Activated T-helper 1 cell treated with Interleukin-2 at 50 U/mL for 16 hours (primary cell): ENCODE measurements around the gene POMZP3.
"Not testable (repeated sequence)": the region's sequence is repeated elsewhere in the genome, so short reads cannot be mapped to it uniquely, and the experiment has no call there.

Source experiments
- DNase-seq: peaks from one replicate; pipeline ENCODE4 v3.0.0-alpha.2; 2020; ENCODE audit warnings: low read depth

POMZP3 gene

DNA sequence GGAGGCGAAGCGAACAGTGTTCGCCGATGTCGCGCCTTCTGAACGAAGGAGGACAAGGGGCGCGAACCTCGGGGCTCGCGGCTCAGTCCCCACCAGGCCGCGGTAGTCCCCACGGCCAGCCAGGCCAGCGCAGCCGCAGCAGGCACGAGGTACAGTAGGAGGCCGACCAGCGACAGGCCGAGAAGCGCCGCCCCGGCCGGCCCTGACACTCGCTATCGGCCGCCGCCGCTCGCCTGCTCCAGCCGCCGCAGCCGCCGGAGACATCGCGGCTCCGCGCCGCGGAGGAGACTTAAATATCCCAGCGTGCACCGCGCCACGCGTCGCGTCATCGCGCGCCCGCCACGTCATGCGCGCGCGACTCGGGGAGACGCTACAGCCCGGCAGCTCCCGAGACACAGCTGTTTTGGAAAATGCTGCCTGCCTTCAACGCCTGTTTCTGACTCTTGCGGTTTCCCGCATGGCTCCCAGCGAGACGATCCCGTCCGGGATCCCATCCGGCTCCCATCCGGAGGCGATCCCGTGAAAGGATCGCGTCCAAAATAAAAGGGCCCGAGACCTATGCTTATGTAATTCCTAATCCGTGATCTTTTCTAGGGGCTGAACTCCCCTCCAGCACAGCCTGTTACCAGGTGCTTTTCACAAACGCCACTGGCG lies at the start of gene POMZP3:
POMZP3 (minus strand) TSS at position 291 of the 654 bp plus-strand sequence. CDS start 1,215 bp downstream, outside the sequence.
- DNase-seq: peak; percentile 19

DNA sequence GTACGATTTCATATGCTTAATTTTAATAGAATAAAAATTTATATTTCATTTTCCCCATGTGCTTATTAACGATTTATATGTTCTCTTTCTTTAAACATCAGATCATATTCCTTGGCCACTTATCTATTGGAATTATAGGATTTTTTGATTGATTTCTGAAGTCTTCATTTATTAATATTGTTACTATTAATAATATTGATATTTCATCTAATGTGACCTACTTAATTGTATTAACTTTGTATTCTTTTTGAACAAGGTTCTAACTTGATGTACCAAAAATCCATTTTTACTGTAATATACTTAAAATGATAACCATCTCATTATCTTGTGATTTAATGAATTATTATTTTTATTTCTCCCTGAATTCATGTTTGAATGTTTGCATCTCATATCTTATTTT lies 48.7 kb upstream of the POMZP3 start:
- not testable (repeated sequence) for DNase-seq

DNA sequence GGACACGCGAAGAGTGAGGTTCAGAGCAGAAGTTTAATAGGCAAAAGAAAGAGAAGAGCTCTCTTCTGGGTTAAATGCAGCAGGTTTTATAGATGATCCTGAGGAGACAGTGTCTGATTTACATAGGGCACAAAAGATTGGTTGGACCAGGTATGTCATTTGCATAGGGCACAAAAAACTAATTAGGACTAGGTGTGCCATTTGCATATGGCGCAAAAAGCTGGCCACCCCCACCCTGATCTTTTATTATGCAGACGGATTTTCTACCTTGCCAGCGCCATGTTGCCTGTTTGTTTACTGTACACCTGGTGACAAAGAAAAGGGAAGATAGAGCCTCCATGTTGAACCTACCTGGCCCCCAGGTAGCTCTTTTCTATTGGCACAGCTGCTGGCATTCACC lies 46.3 kb upstream of the POMZP3 start:
- DNase-seq: not testable (repeated sequence)

DNA sequence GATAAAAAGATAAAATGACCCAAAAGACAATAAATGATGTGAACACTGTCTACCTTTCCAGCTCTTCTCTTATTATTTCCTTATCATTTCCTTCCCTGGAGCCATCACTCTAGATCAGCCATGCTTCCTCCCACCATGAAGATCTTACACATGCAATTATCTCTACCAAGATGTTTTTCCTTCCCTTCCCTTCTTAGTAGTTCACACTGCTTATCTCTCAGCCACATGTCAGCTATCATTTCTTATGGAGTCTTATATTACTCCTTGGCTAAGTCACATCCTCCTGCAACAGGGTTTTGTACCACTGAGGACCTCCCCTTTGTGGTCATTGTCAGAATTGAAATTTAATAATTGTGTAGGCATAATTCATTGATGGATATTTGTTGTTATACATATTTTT lies 32.1 kb upstream of the POMZP3 start:
- DNase-seq: not testable (repeated sequence)

DNA sequence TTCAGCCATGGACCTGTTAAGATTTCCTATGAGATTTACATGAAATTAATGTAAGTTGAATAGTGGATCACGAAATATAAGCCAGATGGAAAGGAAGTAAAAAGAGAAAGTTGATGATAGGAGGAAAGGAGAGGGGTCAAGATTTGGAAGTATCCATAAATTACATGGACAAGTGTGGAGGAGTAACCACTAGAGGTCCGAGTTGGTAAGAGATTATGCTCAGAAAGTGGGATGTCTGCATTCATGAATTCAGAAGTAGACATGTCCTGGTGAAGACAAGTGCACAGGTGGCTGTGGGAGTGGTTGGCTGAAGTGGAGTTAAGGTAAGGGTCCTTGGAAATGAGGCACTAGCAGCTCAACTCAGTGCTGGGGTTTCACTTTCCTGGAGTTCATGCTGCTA lies 29.3 kb upstream of the POMZP3 start:
- not testable (repeated sequence) for DNase-seq

DNA sequence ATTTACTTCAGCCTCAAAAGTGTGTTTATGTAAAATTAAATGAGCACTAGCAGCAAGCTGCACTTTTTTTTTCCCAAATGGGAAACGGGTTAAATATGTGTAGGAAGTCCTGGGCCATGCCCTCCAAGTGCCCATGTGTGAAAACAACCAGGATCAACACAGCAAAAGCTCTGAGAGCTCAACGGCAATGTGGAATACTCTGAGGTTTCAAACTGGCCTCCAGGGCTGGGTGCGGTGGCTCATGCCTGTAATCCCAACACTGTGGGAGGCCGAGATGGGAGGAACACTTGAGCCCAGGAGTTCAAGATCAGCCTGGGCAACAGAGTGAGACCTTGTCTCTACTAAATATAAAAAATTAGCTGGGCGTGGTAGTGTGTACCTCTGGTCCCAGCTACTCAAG lies 15.5 kb upstream of the POMZP3 start:
- not testable (repeated sequence) for DNase-seq

DNA sequence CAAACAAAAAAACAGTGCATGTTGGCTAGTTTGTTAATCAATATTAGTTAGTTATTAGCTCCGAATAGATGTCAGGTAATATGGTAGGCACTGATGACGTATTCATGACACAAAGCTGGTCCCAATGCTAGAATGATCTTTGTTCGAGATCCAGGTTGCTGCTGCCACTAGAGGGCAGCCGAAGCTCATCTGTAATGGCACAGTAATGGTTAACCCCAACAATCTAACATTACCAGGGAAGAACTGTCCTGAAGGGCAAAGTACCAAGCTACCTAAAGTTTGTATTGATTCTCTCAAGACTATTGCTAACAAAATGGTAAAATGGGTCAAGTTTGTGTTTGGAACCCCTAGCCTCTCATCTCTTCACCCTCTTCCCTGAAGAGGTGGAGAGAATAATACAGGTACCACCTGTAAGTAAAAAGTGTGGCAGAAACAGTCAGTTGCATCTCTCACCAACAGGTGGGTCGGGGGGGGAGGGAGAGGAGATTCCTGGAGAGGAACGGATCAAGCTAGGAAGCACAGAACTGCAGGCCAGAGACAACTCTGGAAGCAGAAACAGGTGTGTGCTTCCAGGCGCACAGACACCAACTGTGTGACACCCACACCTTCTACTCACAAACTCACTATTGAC lies 10.1 kb upstream of the POMZP3 start:
- not testable (repeated sequence) for DNase-seq

DNA sequence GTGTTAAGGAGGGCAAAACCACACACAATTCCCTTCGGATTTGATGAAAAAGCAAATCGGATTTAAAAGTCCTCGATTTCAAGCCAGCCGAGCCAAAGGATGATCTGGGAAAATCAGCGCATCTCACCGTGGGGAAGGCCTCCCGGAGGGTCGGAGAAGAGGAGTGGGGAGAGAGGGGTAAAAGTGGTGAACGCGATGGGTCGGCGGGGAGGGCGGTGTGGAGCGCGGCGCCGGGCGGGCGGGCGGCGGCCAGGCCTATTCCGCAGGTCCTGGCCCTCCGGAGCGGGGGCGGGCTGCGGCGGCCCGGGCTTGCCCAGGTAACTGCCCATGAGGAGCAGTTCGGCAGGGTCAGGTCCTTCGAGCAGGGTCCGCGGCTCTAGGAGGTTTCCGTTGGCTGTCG lies 498 bp downstream of the POMZP3 start:
- DNase-seq: not testable (repeated sequence)

DNA sequence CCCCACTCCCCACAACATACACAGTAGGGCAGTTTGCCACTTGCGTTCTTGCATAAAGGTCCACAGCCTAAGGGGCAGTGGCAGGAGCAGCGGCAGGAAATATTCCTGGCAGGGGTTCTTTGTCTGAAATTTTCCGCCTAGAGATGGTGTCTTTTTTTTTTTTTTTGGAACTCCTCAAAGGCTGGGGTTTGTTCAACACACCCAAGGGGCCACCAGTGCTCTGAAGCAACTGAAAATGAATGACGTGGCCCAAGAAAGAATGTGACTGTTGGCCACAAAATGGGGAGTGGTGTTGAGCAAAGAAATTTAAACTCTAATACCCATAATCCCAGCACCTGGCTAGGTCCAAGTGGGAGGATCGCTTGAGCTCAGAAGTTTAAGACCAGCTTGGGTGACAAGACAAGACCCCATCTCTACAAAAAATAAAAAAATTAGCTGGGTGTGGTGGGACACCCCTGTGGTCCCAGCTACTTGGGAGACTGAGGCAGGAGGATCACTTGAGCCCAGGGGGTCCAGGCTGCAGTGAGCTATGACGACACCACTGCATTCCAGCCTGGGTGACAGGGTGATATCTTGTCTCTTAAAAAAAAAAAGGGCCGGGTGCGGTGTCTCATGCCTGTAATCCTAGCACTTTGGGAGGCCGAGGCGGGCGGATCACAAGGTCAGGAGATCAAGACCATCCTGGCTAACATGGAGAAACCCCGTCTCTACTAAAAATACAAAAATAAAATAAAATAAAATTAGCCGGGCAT lies 7.5 kb downstream of the POMZP3 start:
- DNase-seq: not testable (repeated sequence)

DNA sequence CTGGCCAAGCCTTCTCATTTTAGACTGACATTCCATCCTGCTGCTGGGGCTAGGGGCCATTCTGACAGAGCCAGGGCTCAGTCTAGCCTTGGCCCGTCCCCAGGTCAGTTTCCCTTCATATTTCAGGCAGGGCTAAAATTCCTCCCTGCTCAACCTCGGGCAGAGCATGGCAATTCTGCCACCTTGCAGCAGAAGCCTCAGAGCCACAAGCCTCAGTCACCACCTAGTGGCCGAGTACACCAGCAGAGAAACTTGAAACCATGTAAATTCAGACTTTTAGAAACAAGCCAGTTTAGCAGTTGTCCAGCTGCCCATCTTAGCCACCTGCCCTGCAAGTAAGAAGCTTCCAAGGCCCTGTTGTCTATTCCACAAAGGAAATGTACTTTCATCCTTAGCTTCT lies 13.3 kb downstream of the POMZP3 start:
- DNase-seq: not testable (repeated sequence)

DNA sequence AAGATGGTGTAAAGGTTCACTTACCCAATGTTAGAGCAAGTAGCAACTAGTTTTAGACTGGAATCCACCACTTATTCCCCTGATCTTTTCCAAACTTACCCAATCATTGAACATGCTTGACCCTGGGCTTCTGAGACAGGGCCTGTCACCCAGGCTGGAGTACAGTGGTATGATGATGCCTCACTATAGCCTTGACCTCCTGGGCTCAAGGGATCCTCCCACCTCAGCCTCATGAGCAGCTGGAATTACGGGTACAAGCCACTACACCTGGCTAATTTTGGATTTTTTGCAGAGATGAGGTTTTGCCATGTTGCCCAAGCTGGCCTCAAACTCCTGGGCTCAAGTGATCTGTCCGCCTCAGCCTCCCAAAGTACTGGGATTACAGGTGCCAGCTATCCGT lies 14.8 kb downstream of the POMZP3 start:
- DNase-seq: not testable (repeated sequence)

DNA sequence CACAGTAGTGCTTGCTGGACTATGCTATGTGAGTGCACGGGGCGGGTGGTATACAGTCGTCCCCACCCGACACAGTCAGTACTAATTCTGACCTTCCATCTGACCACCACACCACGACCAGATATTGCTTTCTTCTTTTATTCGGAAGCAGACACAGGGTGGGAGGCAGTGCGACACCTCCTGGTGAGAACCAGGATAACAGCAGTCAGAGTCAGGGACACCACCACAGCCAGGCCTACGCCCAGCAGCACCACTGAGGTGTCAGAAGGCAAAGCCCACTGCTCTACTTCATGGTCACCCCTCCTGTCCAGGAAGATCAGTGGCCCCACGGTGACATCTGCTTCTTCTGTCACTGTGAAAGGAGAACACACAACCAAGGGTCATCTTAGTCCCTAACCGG lies 17.2 kb downstream of the POMZP3 start:
- DNase-seq: not testable (repeated sequence)

DNA sequence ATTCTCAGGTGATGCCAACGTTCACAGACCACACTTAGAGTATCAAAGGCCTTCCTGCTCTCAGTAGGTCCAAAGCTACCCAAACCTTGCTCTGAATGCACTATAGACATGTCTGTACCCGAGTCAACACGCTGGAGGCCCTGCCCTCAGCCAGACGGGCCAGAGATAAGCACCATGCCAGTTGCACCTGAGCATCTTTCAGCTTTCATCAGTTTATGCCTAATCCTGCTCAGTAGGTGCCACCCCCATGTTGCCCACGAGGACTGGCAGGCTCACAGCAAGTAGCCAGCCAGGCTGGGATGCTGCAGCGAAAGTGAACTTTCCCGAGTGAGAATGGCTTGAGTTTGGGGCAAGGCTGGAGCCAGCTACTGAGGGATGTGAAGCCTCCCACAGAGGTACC lies 18.6 kb downstream of the POMZP3 start:
- not testable (repeated sequence) for DNase-seq

DNA sequence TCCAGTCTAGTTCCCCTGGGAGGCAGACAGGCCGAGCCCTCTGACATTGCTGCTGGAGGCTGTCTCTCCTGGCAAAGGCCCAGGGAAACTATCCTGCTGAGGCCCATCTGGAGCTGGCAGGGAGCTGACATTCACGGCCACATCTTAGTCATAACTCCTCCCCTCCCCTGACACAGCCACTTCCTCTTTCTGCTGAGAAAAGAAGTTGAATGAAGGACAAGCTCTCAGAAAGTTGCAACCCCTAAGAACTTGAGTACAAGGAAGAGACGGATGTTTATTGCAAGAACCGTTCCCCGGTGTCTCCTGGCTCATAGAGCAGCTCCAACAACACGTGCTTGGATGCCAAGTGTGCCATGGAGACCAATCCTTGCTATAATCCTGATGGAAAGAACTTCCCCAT lies 21.1 kb downstream of the POMZP3 start:
- DNase-seq: peak; percentile 32

DNA sequence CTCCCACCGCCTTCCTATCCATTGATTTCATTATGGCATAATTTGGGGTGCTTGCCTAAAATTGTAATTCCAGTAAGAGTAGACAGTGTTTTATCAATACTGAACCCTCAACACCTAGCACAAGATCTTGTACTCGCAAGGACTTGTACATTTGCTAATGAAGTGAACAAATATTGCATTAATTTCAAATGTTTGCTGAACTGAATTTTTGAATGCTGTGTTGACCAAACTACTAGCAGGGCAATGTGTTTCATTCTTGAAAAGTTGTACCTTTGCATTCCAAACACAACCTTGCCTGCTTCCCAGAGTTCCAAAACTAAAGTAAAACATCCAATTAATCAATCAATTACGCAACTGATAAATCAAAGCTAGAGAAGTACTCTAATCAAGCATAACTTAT lies 26.4 kb downstream of the POMZP3 start:
- DNase-seq: not testable (repeated sequence)

DNA sequence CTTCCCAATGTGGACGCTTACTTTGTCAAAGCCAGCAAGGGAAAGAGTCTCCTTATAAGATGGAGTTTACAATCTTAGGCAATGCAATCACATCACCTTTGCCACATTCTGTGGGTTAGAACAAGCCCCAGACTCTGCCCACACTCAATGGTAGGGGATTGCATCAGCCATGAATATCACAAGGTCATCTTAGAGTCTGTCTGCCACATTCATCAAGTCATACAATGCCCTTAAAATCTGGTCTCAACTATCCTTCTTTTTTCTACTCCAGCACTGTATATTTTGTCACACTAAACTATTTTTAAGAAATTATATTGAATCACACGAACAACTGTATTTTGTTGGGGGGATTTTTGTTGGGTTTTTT lies 27.0 kb downstream of the POMZP3 start:
- DNase-seq: not testable (repeated sequence)

DNA sequence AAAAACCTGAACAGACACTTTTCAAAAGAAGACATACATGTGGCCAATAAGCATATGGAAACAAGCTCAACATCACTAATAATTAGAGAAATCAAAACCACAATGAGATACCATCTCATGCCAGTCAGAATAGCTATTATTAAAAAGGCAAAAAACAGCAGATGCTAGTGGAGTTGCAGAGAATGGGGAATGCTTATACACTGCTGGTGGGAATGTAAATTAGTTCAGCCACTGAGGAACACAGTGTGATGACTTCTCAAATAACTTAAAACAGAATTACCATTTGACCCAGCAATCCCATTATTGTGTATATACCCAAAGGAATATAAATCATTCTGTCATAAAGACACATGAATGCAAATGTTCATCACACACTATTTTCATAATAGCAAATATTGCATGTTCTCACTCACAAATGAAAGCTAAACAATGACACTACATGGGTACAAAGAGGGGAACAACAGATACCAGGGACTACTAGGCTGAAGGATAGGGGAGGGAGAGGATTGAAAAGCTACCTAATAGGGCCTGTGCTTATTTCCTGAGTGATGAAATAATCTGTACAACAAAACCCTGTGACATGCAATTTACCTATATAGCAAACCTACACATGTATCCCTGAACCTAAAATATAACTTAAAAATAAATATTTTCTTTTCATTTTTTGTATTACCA lies 28.4 kb downstream of the POMZP3 start:
- not testable (repeated sequence) for DNase-seq

DNA sequence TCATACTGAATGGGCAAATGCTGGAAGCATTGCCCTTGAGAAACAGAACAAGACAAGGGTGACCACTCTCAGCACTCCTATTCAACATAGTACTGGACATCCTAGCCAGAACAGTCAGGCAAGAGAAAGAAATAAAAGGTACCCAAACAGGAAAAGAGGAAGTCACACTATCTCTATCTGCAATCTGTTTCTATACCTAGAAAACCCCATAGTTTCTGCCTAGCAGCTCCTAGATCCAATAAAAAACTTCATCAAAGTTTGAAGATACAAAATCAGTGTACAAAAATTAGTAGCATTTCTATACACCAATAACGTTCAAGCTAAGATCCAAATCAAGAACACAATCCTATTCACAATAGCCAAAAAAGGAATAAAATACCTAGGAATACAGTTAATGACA lies 29.8 kb downstream of the POMZP3 start:
- DNase-seq: not testable (repeated sequence)

DNA sequence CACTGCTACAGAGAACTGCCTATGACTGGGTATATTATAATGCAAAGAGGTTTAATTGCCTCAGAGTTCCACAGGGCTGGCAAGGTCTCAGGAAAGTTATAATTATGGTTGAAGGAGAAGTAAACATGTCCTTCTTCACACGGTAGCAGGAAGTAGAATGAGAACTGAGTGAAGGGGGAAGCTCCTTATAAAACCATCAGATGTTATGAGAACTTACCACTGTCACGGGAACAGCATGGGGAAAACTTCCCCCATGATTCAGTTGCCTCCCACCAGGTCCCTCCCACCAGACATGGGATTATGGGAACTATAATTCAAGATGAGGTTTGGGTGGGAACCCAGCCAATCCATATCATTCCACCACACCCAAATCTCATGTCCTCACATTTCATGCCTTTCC lies 34.4 kb downstream of the POMZP3 start:
- DNase-seq: not testable (repeated sequence)

DNA sequence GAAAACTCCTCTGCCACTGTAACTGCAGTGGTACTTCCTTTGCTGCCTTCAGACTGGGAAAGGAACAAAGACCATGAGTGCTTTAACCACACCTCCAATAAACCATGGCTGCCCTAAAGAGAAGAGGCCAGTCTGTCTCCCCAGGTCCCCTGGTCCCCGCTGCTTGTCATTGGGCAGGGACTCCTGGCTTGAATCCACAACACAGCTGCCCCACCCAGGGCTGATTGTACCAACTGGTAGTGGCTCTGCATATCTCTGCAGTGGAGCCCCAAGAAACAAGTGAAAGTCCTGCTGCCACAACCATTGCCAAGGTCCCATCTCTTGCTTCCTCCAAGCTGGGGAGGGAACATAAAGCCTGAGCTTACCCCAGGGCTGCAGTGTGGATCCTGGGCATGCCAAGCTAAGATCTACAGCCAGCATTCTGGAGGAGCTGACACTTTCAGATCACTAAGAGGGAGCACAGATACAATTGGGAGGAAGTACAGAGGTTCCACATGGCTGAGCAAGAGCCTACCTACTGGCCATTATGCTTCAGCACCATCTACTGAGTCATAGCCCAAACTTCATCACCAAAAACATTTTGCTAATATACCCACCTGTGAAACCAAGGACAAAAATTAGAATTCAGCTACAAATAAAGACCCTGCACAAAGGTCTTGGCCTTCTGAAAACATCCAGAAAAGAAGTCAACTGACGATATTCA lies 35.3 kb downstream of the POMZP3 start:
- DNase-seq: not testable (repeated sequence)

DNA sequence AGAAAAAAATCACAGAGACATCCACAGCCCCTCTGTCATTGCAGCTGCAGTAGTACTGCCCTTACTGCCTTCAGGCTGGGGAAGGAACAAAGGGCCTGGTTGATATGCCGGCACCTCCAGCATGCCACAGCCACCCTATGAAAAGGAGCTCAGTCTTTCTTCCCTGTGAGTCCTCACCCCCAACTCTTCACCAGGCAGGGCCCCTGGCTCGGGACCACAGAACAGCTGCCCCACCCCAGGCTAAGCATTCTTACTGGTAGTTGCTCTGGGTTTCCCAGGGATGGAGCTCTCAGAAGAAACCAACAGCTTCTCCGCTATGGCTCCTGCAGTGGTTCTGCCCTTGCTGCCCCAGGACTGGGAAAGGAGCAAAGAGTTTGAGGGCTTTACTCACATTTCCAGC lies 36.0 kb downstream of the POMZP3 start:
- not testable (repeated sequence) for DNase-seq

DNA sequence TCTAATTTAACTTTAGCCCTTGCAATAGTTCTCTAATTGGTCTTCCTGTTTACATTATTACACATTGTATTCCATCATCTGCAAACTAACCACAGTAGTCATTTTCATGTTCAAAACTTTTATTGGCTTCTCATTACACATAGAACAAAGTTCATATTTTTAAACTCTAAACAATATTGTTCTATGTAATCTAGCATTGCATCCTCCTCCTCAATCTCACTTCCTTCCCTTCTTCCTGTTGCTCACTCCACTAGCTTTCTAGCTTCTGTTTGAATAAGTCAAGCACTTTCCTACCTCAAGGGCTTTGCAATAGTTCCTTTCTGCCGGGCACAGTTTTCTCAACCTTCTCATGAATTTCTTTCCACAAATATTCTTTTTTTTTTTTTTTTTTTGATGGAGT lies 38.5 kb downstream of the POMZP3 start:
- DNase-seq: not testable (repeated sequence)
